ENCODE measurements around the gene GRB7. TPM values are rescaled to one million over a fixed set of nuclear protein-coding genes. Genes with fewer than 3 reads are reported as not detected.
"Not testable (repeated sequence)": the region's sequence is repeated elsewhere in the genome, so short reads cannot be mapped to it uniquely, and the experiment has no call there.

GRB7 gene
- total RNA-seq, 5 donors from 2014 or later (not counting 1 experiment from before 2014, with no cell fraction given), result 0.19 to 0.41 (median 0.30) TPM; not detected in 2

- Mint-ChIP-seq H3K4me3 (no peak overlapping the region), H3K9me3 (no peaks in the 10 kb centered on the region), H3K36me3 (peaks cover 15% of the 10 kb centered on the region), H3K27ac (no peak overlapping the region), H3K27me3 (peaks cover 28 to 34% of the 10 kb centered on the region in 2 donors), H3K4me1 (peaks cover 6 to 14% (median 6%) of the 10 kb centered on the region in 3 donors)
- Histone ChIP-seq H3K4me3 (ENCODE audit: control insufficient read depth in 1 of 2, extremely low read depth in 1 of 2, low read length in 1 of 2) (no peak overlapping the region), H3K27me3 (replicated peaks in 1 of 2; ENCODE audit: control insufficient read depth in 2 of 2, extremely low read depth in 1 of 2, insufficient read depth in 2 of 2, low read length in 1 of 2) (peaks cover 4 to 43% of the 10 kb centered on the region in 2 experiments), H3K27ac (ENCODE audit: low read length) (no peak overlapping the region), H3K9me3 (no peaks in the 10 kb centered on the region), H3K4me1 (ENCODE audit: control insufficient read depth in 1 of 2, extremely low read depth in 1 of 2, insufficient read depth in 2 of 2, low read length in 2 of 2) (peaks cover 0 to 7% of the 10 kb centered on the region in 2 experiments), H3K36me3 (ENCODE audit: control insufficient read depth in 2 of 2, extremely low read depth in 1 of 2, insufficient read depth in 1 of 2, low read length in 1 of 2) (peaks cover 0 to under 1% of the 10 kb centered on the region in 2 donors)
- ATAC-seq (replicated peaks in 1 of 4) (no peak), DNase-seq (no peak)
- ChIA-PET CTCF (no interaction called here), POLR2A (no interaction called here)
- no CpG with 5 or more reads among the region's 5 CpGs for WGBS (ENCODE audit: insufficient coverage)
Measured at GRCh38 chr17:39697961-39698360, 39.8 kb upstream of the GRB7 start.

GRCh38 chr17:39699157-39699817, 38.5 kb upstream of the GRB7 start:
- ATAC-seq (replicated peaks in 1 of 4); H3K27ac Mint-ChIP-seq; H3K4me3 ChIP-seq (ENCODE audit: control insufficient read depth in 1 of 2, extremely low read depth in 1 of 2, low read length in 1 of 2); H3K9me3 ChIP-seq; H3K9me3 Mint-ChIP-seq; POLR2A ChIA-PET; DNase-seq; H3K36me3 ChIP-seq (ENCODE audit: control insufficient read depth in 2 of 2, extremely low read depth in 1 of 2, insufficient read depth in 1 of 2, low read length in 1 of 2); H3K4me1 ChIP-seq (ENCODE audit: control insufficient read depth in 1 of 2, extremely low read depth in 1 of 2, insufficient read depth in 2 of 2, low read length in 2 of 2); H3K27ac ChIP-seq (ENCODE audit: low read length): not testable (repeated sequence)
- CTCF ChIA-PET, result interaction anchor here in 1 of 2 donors (0.7 kb wide), 1 partner anchor 64 kb away, joined by 3 read pairs; no protein-coding TSS in a partner anchor
- H3K27me3 ChIP-seq (replicated peaks in 1 of 2; ENCODE audit: control insufficient read depth in 2 of 2, extremely low read depth in 1 of 2, insufficient read depth in 2 of 2, low read length in 1 of 2), result peaks cover 4 to 44% of the 10 kb centered on the region in 2 experiments
- 47% methylated on average over 3 of the region's 11 CpGs for WGBS (ENCODE audit: insufficient coverage)
- Mint-ChIP-seq H3K36me3 (peaks cover 12% of the 10 kb centered on the region), H3K4me3 (peak overlapping the region in 2 of 3 donors; percentile 34 to 67), H3K27me3 (peaks cover 28 to 36% of the 10 kb centered on the region in 2 donors), H3K4me1 (peaks cover 6 to 14% (median 12%) of the 10 kb centered on the region in 3 donors)

- Histone ChIP-seq H3K27me3 (replicated peaks in 1 of 2; ENCODE audit: control insufficient read depth in 2 of 2, extremely low read depth in 1 of 2, insufficient read depth in 2 of 2, low read length in 1 of 2) (peaks cover 4 to 44% of the 10 kb centered on the region in 2 experiments), H3K9me3 (no peaks in the 10 kb centered on the region), H3K4me1 (ENCODE audit: control insufficient read depth in 1 of 2, extremely low read depth in 1 of 2, insufficient read depth in 2 of 2, low read length in 2 of 2) (peaks cover 0 to 7% of the 10 kb centered on the region in 2 experiments), H3K36me3 (ENCODE audit: control insufficient read depth in 2 of 2, extremely low read depth in 1 of 2, insufficient read depth in 1 of 2, low read length in 1 of 2) (peaks cover 0 to 2% of the 10 kb centered on the region in 2 donors), H3K4me3 (ENCODE audit: control insufficient read depth in 1 of 2, extremely low read depth in 1 of 2, low read length in 1 of 2) (no peak within 1 kb of the TSS), H3K27ac (ENCODE audit: low read length) (no peak within 1 kb of the TSS)
- Mint-ChIP-seq H3K9me3 (no peaks in the 10 kb centered on the region), H3K4me3 (peak within 1 kb of the TSS in 2 of 3 donors; percentile 34 to 67), H3K36me3 (peaks cover 9% of the 10 kb centered on the region), H3K27me3 (peaks cover 28 to 36% of the 10 kb centered on the region in 2 donors), H3K4me1 (peaks cover 6 to 16% (median 12%) of the 10 kb centered on the region in 3 donors), H3K27ac (peak within 1 kb of the TSS in 1 of 2 donors; percentile 49)
- ChIA-PET CTCF (no interaction called here), POLR2A (no interaction called here)
- DNase-seq (no peak), ATAC-seq (replicated peaks in 1 of 4) (no peak)
- WGBS (ENCODE audit: insufficient coverage), result 25% methylated on average over 18 of the region's 20 CpGs
Measured at GRCh38 chr17:39699818-39700147, 38.0 kb upstream of the GRB7 start, which contains the start of gene ERBB2. Gene ERBB2 (plus strand): TSS chr17:39700064. CDS start chr17:39700239, 175 bp downstream.

GRCh38 chr17:39700148-39700987, 37.4 kb upstream of the GRB7 start:
- Histone ChIP-seq H3K27me3 (replicated peaks in 1 of 2; ENCODE audit: control insufficient read depth in 2 of 2, extremely low read depth in 1 of 2, insufficient read depth in 2 of 2, low read length in 1 of 2) (peaks cover 4 to 44% of the 10 kb centered on the region in 2 experiments), H3K27ac (ENCODE audit: low read length) (no peak overlapping the region), H3K4me3 (ENCODE audit: control insufficient read depth in 1 of 2, extremely low read depth in 1 of 2, low read length in 1 of 2) (no peak overlapping the region), H3K36me3 (ENCODE audit: control insufficient read depth in 2 of 2, extremely low read depth in 1 of 2, insufficient read depth in 1 of 2, low read length in 1 of 2) (peaks cover 0 to 2% of the 10 kb centered on the region in 2 donors), H3K4me1 (ENCODE audit: control insufficient read depth in 1 of 2, extremely low read depth in 1 of 2, insufficient read depth in 2 of 2, low read length in 2 of 2) (peaks cover 0 to 7% of the 10 kb centered on the region in 2 experiments), H3K9me3 (no peaks in the 10 kb centered on the region)
- 8% methylated on average over 48 of the region's 57 CpGs for WGBS (ENCODE audit: insufficient coverage)
- peaks cover 9% of the 10 kb centered on the region for H3K36me3 Mint-ChIP-seq
- no peak overlapping the region for H3K27ac Mint-ChIP-seq
- H3K9me3 Mint-ChIP-seq, result no peaks in the 10 kb centered on the region
- ChIA-PET CTCF (interaction anchor here in 1 of 2 donors (0.5 kb wide), 1 partner anchor 72 kb away, joined by 3 read pairs; no protein-coding TSS in a partner anchor), POLR2A (interaction anchor here in 1 of 2 donors (0.6 kb wide), 1 partner anchor 275 kb away, joined by 6 read pairs; no protein-coding TSS in a partner anchor)
- H3K27me3 Mint-ChIP-seq, result peaks cover 28 to 36% of the 10 kb centered on the region in 2 donors
- ATAC-seq (replicated peaks in 1 of 4) (no peak), DNase-seq (no peak)
- H3K4me1 Mint-ChIP-seq, result peaks cover 6 to 17% (median 12%) of the 10 kb centered on the region in 3 donors
- H3K4me3 Mint-ChIP-seq, result peak overlapping the region in 1 of 3 donors; percentile 67

GRCh38 chr17:39701012-39701783, 36.5 kb upstream of the GRB7 start:
- Histone ChIP-seq H3K4me3 (ENCODE audit: control insufficient read depth in 1 of 2, extremely low read depth in 1 of 2, low read length in 1 of 2) (no peak overlapping the region), H3K36me3 (ENCODE audit: control insufficient read depth in 2 of 2, extremely low read depth in 1 of 2, insufficient read depth in 1 of 2, low read length in 1 of 2) (peaks cover 0 to 2% of the 10 kb centered on the region in 2 donors), H3K27ac (ENCODE audit: low read length) (no peak overlapping the region), H3K9me3 (no peaks in the 10 kb centered on the region), H3K4me1 (ENCODE audit: control insufficient read depth in 1 of 2, extremely low read depth in 1 of 2, insufficient read depth in 2 of 2, low read length in 2 of 2) (peaks cover 0 to 13% of the 10 kb centered on the region in 2 experiments), H3K27me3 (replicated peaks in 1 of 2; ENCODE audit: control insufficient read depth in 2 of 2, extremely low read depth in 1 of 2, insufficient read depth in 2 of 2, low read length in 1 of 2) (peaks cover 4 to 40% of the 10 kb centered on the region in 2 experiments)
- DNase-seq, result no peak
- Mint-ChIP-seq H3K36me3 (peaks cover 9% of the 10 kb centered on the region), H3K4me1 (peaks cover 6 to 17% (median 12%) of the 10 kb centered on the region in 3 donors), H3K27ac (peak overlapping the region in 1 of 2 donors; percentile 49), H3K27me3 (peaks cover 28 to 36% of the 10 kb centered on the region in 2 donors), H3K4me3 (peak overlapping the region in 1 of 3 donors; percentile 15), H3K9me3 (no peaks in the 10 kb centered on the region)
- ATAC-seq (replicated peaks in 1 of 4), result no peak
- WGBS (ENCODE audit: insufficient coverage), result 83% methylated on average over 7 of the region's 10 CpGs
- ChIA-PET CTCF (no interaction called here), POLR2A (no interaction called here)

All from T-cell (primary cell).